ENCODE results near the gene PAWR. TPM values are rescaled to one million over a fixed set of nuclear protein-coding genes. Genes with fewer than 3 reads are reported as not detected.

The PAWR gene
- total RNA-seq, 1 donor from 2014 or later = 92.0 TPM

- TF ChIP-seq CTCF (IDR thresholded peaks at IDR 0.05; ENCODE audit: insufficient read depth, low read length, poor library complexity, severe bottlenecking) = no peak
- Histone ChIP-seq H3K36me3 (ENCODE audit: control insufficient read depth, insufficient read depth, low read length) (no peaks in the 10 kb centered on the region), H3K4me3 (ENCODE audit: low read depth, low read length) (no peak overlapping the region), H3K27me3 (ENCODE audit: control insufficient read depth, insufficient read depth, low read length) (no peaks in the 10 kb centered on the region)
- DNase-seq (ENCODE audit: low read depth) = no peak
Measured at GRCh38 chr12:79715308-79715707, 24.5 kb upstream of the PAWR start.

- peak overlapping the region; percentile 13 for H3K4me3 ChIP-seq (ENCODE audit: low read depth, low read length)
- no peak for TF ChIP-seq CTCF (IDR thresholded peaks at IDR 0.05; ENCODE audit: insufficient read depth, low read length, poor library complexity, severe bottlenecking)
- no peak for DNase-seq (ENCODE audit: low read depth)
Measured at GRCh38 chr12:79710707-79711483, 20.1 kb upstream of the PAWR start.

GRCh38 chr12:79707830-79708229, 17.1 kb upstream of the PAWR start:
- H3K27me3 ChIP-seq (ENCODE audit: control insufficient read depth, insufficient read depth, low read length) = no peaks in the 10 kb centered on the region
- DNase-seq (ENCODE audit: low read depth) = no peak
- H3K36me3 ChIP-seq (ENCODE audit: control insufficient read depth, insufficient read depth, low read length) = no peaks in the 10 kb centered on the region
- TF ChIP-seq CTCF (IDR thresholded peaks at IDR 0.05; ENCODE audit: insufficient read depth, low read length, poor library complexity, severe bottlenecking) = no peak
- no peak overlapping the region for H3K4me3 ChIP-seq (ENCODE audit: low read depth, low read length)

More at GRCh38 chr12:79710707-79711483, 20.1 kb upstream of the PAWR start:
- Histone ChIP-seq H3K27me3 (ENCODE audit: control insufficient read depth, insufficient read depth, low read length) (no peaks in the 10 kb centered on the region), H3K36me3 (ENCODE audit: control insufficient read depth, insufficient read depth, low read length) (no peaks in the 10 kb centered on the region)

GRCh38 chr12:79706676-79707075, 15.9 kb upstream of the PAWR start:
- no peak for DNase-seq (ENCODE audit: low read depth)
- Histone ChIP-seq H3K27me3 (ENCODE audit: control insufficient read depth, insufficient read depth, low read length) (no peaks in the 10 kb centered on the region), H3K4me3 (ENCODE audit: low read depth, low read length) (no peak overlapping the region), H3K36me3 (ENCODE audit: control insufficient read depth, insufficient read depth, low read length) (no peaks in the 10 kb centered on the region)
- no peak for TF ChIP-seq CTCF (IDR thresholded peaks at IDR 0.05; ENCODE audit: insufficient read depth, low read length, poor library complexity, severe bottlenecking)

- TF ChIP-seq CTCF (IDR thresholded peaks at IDR 0.05; ENCODE audit: insufficient read depth, low read length, poor library complexity, severe bottlenecking) = no peak
- Histone ChIP-seq H3K36me3 (ENCODE audit: control insufficient read depth, insufficient read depth, low read length) (no peaks in the 10 kb centered on the region), H3K27me3 (ENCODE audit: control insufficient read depth, insufficient read depth, low read length) (no peaks in the 10 kb centered on the region), H3K4me3 (ENCODE audit: low read depth, low read length) (no peak overlapping the region)
- no peak for DNase-seq (ENCODE audit: low read depth)
Measured at GRCh38 chr12:79706156-79706555, 15.4 kb upstream of the PAWR start.

GRCh38 chr12:79698966-79699365, 8.2 kb upstream of the PAWR start:
- no peak overlapping the region for H3K4me3 ChIP-seq (ENCODE audit: low read depth, low read length)

More at GRCh38 chr12:79698966-79699365, 8.2 kb upstream of the PAWR start:
- TF ChIP-seq CTCF (IDR thresholded peaks at IDR 0.05; ENCODE audit: insufficient read depth, low read length, poor library complexity, severe bottlenecking) = no peak
- H3K27me3 ChIP-seq (ENCODE audit: control insufficient read depth, insufficient read depth, low read length) = no peaks in the 10 kb centered on the region
- H3K36me3 ChIP-seq (ENCODE audit: control insufficient read depth, insufficient read depth, low read length) = no peaks in the 10 kb centered on the region
- DNase-seq (ENCODE audit: low read depth) = no peak

Measured in kidney epithelial cell (primary cell).